Activated T-helper 17 cell treated with anti-CD3 and anti-CD28 coated beads, Interleukin-2, amount 50 U/mL, for 72 hours (primary cell): ENCODE data around the gene BCL7C. TPM values are rescaled to one million over a fixed set of nuclear protein-coding genes. Genes with fewer than 3 reads are reported as not detected.
"Not testable (repeated sequence)": the region's sequence is repeated elsewhere in the genome, so short reads cannot be mapped to it uniquely, and the experiment has no call there.

ENCODE experiments used
- ATAC-seq: fragments of 150-1000 bp; cut with Tn5 transposase; replicated peaks from 2 replicates; pipeline ENCODE4 v1.10.0; 2021; ENCODE audit warnings: mild to moderate bottlenecking, moderate library complexity
- H3K27ac Mint-ChIP-seq: one replicate; pipeline ENCODE4 v1.8.0; 2022; ENCODE audit warnings: mixed read lengths
- H3K27me3 Mint-ChIP-seq: one replicate; pipeline ENCODE4 v1.8.0; 2022; ENCODE audit warnings: mixed read lengths
- H3K36me3 Mint-ChIP-seq: one replicate; pipeline ENCODE4 v1.8.0; 2022; ENCODE audit warnings: low read depth, mild to moderate bottlenecking, mixed read lengths
- H3K4me1 Mint-ChIP-seq: one replicate; pipeline ENCODE4 v1.8.0; 2022; ENCODE audit warnings: mixed read lengths
- H3K4me3 Mint-ChIP-seq: one replicate; pipeline ENCODE4 v1.8.0; 2022; ENCODE audit warnings: mild to moderate bottlenecking, mixed read lengths
- H3K9me3 Mint-ChIP-seq: one replicate; pipeline ENCODE4 v1.8.0; 2022; ENCODE audit warnings: mixed read lengths
- total RNA-seq, 2 donors: library from RNA; stranded (reverse); gene quantifications; one replicate each; pipeline ENCODE4 v1.2.3, GENCODE V29; 2022

The BCL7C gene
- total RNA-seq, 2 donors from 2014 or later, result 34.1 to 39.3 TPM

GRCh38 chr16:30894540-30895368 is 877 bp upstream of the BCL7C start:
- H3K27me3 Mint-ChIP-seq, result no peaks in the 10 kb centered on the region
- no peaks in the 10 kb centered on the region for H3K9me3 Mint-ChIP-seq
- H3K27ac Mint-ChIP-seq, result peak overlapping the region; percentile 46
- no peak for ATAC-seq
- H3K4me3 Mint-ChIP-seq, result peak overlapping the region; percentile 74
- peaks cover 18% of the 10 kb centered on the region for H3K4me1 Mint-ChIP-seq
- H3K36me3 Mint-ChIP-seq, result peaks cover 34% of the 10 kb centered on the region

- Mint-ChIP-seq H3K36me3 (peaks cover 45% of the 10 kb centered on the region), H3K27me3 (no peaks in the 10 kb centered on the region), H3K4me3 (peak overlapping the region; percentile 98), H3K27ac (peak overlapping the region; percentile 96), H3K4me1 (peaks cover 23% of the 10 kb centered on the region), H3K9me3 (no peaks in the 10 kb centered on the region)
- peak; percentile 8 for ATAC-seq
Measured at GRCh38 chr16:30893417-30893743, 497 bp downstream of the BCL7C start.

GRCh38 chr16:30892670-30893416 is 1.0 kb downstream of the BCL7C start:
- peak overlapping the region; percentile 98 for H3K4me3 Mint-ChIP-seq
- H3K4me1 Mint-ChIP-seq, result peaks cover 23% of the 10 kb centered on the region
- H3K27ac Mint-ChIP-seq, result peak overlapping the region; percentile 96
- H3K36me3 Mint-ChIP-seq, result peaks cover 48% of the 10 kb centered on the region
- H3K27me3 Mint-ChIP-seq, result no peaks in the 10 kb centered on the region
- H3K9me3 Mint-ChIP-seq, result no peaks in the 10 kb centered on the region
- ATAC-seq, result no peak

- H3K4me3 Mint-ChIP-seq, H3K27ac Mint-ChIP-seq, H3K9me3 Mint-ChIP-seq, H3K27me3 Mint-ChIP-seq, ATAC-seq: not testable (repeated sequence)
- H3K4me1 Mint-ChIP-seq, result peaks cover 22% of the 10 kb centered on the region
- H3K36me3 Mint-ChIP-seq, result peaks cover 64% of the 10 kb centered on the region
Measured at GRCh38 chr16:30891043-30891823, 2.6 kb downstream of the BCL7C start.

DNA sequence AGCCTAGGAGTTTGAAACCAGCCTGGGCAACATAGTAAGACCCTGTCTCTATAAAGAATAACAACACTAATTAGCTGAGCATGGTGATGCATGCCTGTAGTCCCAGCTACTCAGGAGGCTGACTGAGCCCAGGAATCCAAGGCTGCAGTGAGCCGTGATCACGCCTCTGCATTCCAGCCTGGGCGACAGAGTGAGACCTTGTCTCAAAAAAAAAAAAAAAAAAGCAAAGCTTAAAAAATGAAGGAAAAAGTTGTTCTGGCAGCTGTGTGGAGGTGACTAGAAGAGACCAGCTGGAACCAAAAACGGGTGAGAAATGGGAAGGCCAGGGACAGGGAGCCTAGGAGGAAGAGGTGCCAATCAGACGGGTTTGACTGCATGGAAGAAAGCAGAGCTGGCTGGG is 4.2 kb downstream of the BCL7C start:
- ATAC-seq, result no peak
- H3K36me3 Mint-ChIP-seq, result peaks cover 79% of the 10 kb centered on the region
- H3K4me1 Mint-ChIP-seq, result peaks cover 22% of the 10 kb centered on the region
- H3K4me3 Mint-ChIP-seq, result no peak overlapping the region
- no peaks in the 10 kb centered on the region for H3K27me3 Mint-ChIP-seq
- H3K27ac Mint-ChIP-seq, result no peak overlapping the region
- no peaks in the 10 kb centered on the region for H3K9me3 Mint-ChIP-seq

DNA sequence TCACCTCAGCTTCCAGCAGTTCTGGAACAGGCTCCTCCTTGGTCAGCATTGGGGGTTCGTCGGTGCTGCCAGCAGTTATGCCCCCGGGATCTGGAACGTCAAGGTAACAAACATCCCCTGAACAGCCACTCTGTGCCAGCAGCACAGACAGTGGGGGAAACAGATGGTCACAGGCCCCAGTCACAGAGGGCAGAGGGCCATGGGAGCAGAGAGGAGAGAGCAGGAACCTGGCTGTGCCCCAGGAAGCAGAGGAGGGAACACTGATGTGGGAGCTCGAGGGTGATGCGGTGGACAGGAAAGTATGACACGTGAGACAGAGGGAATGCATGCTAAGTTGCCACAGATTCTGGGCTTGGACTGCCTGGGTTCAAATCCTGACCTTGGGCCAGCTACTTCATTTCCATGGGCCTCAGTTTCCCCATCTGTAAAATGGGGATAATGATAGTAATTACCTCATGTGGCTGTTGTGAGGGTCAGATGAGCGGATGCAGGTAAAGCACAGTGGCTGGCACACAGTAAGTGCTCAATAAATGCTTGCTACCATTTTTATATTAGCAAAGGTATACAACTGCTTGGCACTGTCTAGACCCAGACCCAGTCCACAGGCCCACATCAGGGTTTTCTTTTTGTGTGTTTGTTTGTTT is 4.9 kb downstream of the BCL7C start:
- H3K27me3 Mint-ChIP-seq, result no peaks in the 10 kb centered on the region
- no peak for ATAC-seq
- H3K9me3 Mint-ChIP-seq, result no peaks in the 10 kb centered on the region
- no peak overlapping the region for H3K4me3 Mint-ChIP-seq
- H3K27ac Mint-ChIP-seq, result peak overlapping the region; percentile 69
- H3K4me1 Mint-ChIP-seq, result peaks cover 21% of the 10 kb centered on the region
- H3K36me3 Mint-ChIP-seq, result peaks cover 82% of the 10 kb centered on the region

- ATAC-seq, result no peak
- peaks cover 81% of the 10 kb centered on the region for H3K36me3 Mint-ChIP-seq
- H3K27me3 Mint-ChIP-seq, result no peaks in the 10 kb centered on the region
- peaks cover 20% of the 10 kb centered on the region for H3K4me1 Mint-ChIP-seq
- no peak overlapping the region for H3K4me3 Mint-ChIP-seq
- H3K27ac Mint-ChIP-seq, result no peak overlapping the region
- H3K9me3 Mint-ChIP-seq, result no peaks in the 10 kb centered on the region
Measured at GRCh38 chr16:30887927-30888326, 6.0 kb downstream of the BCL7C start.

GRCh38 chr16:30886145-30886544 is 7.7 kb downstream of the BCL7C start:
- Mint-ChIP-seq H3K27me3 (no peaks in the 10 kb centered on the region), H3K9me3 (no peaks in the 10 kb centered on the region), H3K4me3 (no peak overlapping the region), H3K4me1 (peaks cover 26% of the 10 kb centered on the region), H3K27ac (peak overlapping the region; percentile 65), H3K36me3 (peaks cover 84% of the 10 kb centered on the region)
- no peak for ATAC-seq

DNA sequence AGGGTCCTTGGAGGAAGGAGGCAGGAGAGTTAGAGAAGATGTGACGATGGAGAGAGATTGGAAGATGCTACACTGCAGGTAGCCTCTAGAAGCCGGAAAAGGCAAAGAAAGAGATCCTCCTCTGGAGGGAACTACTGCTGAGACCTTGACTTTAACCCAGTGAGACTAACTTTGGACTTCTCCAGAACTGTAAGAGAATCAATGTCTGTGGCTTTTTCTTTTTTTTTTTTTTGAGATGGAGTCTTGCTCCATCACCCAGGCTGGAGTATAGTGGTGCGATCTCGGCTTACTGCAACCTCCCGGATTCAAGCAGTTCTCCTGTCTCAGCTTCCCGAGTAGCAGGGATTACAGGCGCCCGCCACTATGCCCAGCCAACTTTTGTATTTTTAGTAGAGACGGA is 8.7 kb downstream of the BCL7C start:
- no peak for ATAC-seq
- Mint-ChIP-seq H3K27ac (peak overlapping the region; percentile 20), H3K4me3 (no peak overlapping the region), H3K9me3 (no peaks in the 10 kb centered on the region), H3K4me1 (peaks cover 26% of the 10 kb centered on the region), H3K27me3 (no peaks in the 10 kb centered on the region), H3K36me3 (peaks cover 84% of the 10 kb centered on the region)

DNA sequence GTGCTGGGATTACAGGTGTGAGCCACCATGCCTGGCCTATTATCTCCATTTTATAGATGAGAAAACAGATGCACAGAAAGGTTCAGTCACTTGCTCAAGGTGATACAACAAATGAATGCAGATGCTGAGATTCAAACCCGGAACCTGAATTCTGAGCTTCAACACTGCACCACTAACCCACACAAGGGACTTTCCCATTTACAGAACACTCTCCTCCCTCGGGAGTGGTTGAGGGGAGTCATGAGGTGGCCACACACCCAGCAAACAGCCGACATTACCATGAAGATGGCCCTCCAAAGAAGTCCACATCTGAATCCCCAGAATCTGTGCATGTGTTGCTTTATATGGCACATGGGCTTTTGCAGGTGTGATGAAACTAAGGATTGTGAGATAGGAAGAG is 9.1 kb downstream of the BCL7C start:
- Mint-ChIP-seq H3K27me3 (no peaks in the 10 kb centered on the region), H3K4me3 (no peak overlapping the region), H3K27ac (peak overlapping the region; percentile 20), H3K36me3 (peaks cover 84% of the 10 kb centered on the region), H3K9me3 (no peaks in the 10 kb centered on the region), H3K4me1 (peaks cover 26% of the 10 kb centered on the region)
- peak; percentile 52 for ATAC-seq

DNA sequence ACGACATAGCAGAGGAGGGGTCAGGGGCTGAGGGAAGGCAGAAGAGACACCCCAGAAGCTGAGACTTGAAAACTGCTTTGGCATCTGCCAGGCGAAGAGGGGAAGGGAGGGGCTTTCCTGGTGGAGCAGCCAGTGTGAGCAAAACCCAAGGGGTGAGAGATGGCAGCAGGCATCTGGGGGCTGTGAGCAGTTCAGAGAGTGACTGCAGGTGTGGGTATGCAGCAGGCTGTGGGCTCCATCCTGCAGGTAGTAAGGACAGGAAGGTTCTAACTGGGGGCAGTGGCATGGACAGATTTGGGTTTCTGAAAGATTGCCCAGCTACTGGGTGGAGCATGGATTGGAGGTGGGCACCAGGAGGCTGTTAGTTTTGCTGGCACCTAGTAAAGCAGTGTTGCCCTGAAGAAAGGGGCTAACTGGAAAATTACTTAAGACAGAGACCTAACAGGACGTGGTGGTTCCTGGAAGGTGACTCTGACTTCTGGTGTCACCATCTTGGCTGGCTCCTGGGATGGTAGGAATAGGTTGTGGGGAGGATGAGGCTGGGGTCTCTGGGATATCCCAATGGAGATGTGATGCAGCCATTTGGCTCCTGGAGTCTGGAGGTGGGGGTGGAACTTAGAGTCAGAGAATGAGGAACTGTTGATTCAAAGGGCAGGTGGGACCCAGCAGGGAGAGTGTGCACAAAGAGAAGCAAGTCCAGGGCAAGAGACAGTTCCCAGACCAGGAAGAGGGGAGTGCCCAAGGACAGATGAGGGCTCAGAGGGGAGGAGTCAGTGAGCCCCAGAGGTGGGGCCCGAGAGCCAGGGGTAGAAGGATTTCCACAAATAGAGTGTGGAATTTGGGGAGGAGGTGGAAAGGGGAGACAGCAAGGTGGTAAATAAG is 11.2 kb downstream of the BCL7C start:
- no peaks in the 10 kb centered on the region for H3K27me3 Mint-ChIP-seq
- ATAC-seq, result no peak
- peaks cover 21% of the 10 kb centered on the region for H3K4me1 Mint-ChIP-seq
- H3K9me3 Mint-ChIP-seq, result no peaks in the 10 kb centered on the region
- no peak overlapping the region for H3K4me3 Mint-ChIP-seq
- H3K36me3 Mint-ChIP-seq, result peaks cover 80% of the 10 kb centered on the region
- peak overlapping the region; percentile 73 for H3K27ac Mint-ChIP-seq

- Mint-ChIP-seq H3K4me1 (peaks cover 21% of the 10 kb centered on the region), H3K4me3 (peak overlapping the region; percentile 77), H3K27me3 (no peaks in the 10 kb centered on the region), H3K27ac (peak overlapping the region; percentile 79), H3K36me3 (peaks cover 53% of the 10 kb centered on the region), H3K9me3 (no peaks in the 10 kb centered on the region)
- ATAC-seq, result no peak
Measured at GRCh38 chr16:30876867-30877266, 17.0 kb downstream of the BCL7C start.
